ENCODE data around the gene MRPL11.

MRPL11 gene

GRCh38 chr11:66438504-66439466, at the start of gene MRPL11:
MRPL11 (minus strand) TSS chr11:66438848; CDS start chr11:66438754, 94 bp downstream.
- DNase-seq = peak; percentile 93

DNA sequence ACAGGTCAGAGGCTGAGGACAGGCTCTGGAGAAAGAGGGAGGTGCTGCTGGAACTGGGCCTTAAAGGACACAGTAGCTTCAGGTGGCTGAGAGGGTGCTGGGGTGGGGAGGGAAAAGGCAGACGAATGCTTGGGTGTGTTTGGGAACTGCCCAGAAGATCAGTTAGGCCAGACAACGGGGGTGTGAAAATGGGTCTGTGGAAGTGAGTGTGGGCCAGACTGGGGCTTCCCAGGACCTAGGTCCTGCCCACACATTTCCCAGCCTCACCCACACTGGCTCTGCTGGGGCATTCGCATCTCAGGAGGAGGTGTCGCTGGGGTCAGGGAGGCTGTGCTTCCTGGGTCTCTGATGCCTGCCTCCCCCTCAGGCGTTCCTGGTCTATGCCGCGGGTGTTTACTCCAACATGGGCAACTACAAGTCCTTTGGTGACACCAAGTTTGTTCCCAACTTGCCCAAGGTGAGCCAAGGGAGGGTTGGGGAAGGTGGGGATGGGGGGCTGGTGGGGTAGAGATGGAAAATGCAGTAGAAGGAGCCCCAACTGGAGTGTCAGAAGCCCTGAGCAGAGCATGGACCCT, 46.2 kb upstream of the MRPL11 start:
- no peak for DNase-seq

- DNase-seq = peak; percentile 96
These were observed 41.7 kb upstream of the MRPL11 start, which contains the start of gene DPP3 for GRCh38 chr11:66480117-66480938. DPP3 (plus strand) TSS chr11:66480434; CDS start chr11:66482201, 1,767 bp downstream.

- DNase-seq = peak; percentile 23
These were observed 40.9 kb upstream of the MRPL11 start for GRCh38 chr11:66479394-66480116.

GRCh38 chr11:66478729-66479393, 40.2 kb upstream of the MRPL11 start:
- no peak for DNase-seq

DNA sequence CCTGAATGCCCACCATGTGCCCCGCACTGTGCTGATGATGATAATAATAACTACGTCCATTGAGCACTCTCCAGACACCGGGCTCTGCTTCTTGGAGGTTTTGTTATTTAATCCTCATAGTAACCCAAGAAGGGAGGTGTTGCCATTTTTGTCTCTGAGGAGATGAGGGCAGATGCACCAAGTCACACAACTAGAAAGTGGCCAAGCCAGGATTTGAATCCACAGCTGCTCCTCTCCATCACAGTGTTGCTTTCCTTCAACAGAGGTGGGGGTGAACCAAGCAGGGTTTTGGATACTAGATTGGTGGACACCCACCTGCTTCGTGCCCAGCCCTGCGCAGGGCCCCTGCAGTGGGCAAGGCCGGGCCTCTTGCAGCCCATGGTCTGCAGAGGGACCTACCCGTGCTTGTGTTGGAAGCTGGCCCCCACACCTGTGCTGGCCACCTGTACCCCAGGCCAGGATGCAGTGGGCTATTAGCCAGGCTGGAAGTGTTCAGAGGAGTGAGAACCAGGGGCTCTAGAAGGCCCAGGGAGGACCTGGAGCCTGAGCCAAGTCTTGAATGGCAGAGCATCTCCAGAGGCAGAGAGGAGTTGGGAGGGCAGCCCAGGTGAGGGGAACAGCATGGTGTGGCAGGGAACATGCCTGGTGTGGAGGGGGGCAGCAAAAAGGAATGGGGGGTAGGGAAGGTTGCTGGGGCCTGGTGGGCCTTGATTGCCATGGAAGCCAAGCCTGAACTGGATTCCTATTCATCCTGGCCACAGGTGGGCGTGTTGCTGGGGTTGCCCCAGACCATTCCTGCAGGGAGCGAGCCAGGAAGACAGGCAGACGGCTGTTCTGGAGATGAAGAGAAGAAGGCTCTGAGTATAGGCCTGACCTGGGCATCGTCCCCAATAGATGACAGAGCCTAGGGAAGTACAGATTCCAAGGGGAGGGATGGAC, 38.9 kb upstream of the MRPL11 start:
- DNase-seq = no peak

- no peak for DNase-seq
These were observed 38.2 kb upstream of the MRPL11 start for GRCh38 chr11:66476841-66477251.

- no peak for DNase-seq
These were observed 37.7 kb upstream of the MRPL11 start for GRCh38 chr11:66476173-66476840.

GRCh38 chr11:66475349-66476172, 36.9 kb upstream of the MRPL11 start:
- DNase-seq = no peak

GRCh38 chr11:66473608-66474515, 35.2 kb upstream of the MRPL11 start:
- no peak for DNase-seq

- DNase-seq = no peak
These were observed 34.5 kb upstream of the MRPL11 start for GRCh38 chr11:66473167-66473566.

- DNase-seq = no peak
These were observed 33.4 kb upstream of the MRPL11 start for GRCh38 chr11:66472054-66472453.

DNA sequence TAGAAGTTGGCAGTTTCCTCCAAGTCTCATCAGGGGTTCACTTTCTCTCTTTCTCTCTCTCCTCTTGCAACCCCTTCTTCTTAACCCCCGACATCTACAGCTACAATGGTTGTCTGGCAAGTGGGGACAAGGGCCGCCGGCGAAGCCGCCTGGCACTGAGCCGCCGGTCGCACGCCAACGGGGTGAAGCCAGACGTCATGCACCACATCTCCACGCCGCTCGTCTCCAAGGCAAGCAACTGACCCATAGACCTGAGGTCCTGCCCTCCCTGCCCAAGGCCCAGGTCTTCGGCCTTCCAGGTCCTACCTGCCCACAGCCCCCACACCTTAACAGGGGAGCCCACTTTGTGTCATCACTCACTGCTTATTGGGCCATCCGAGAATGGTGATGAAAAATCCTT, 32.5 kb upstream of the MRPL11 start:
- no peak for DNase-seq

- DNase-seq = no peak
These were observed 31.4 kb upstream of the MRPL11 start for GRCh38 chr11:66470015-66470414.

DNA sequence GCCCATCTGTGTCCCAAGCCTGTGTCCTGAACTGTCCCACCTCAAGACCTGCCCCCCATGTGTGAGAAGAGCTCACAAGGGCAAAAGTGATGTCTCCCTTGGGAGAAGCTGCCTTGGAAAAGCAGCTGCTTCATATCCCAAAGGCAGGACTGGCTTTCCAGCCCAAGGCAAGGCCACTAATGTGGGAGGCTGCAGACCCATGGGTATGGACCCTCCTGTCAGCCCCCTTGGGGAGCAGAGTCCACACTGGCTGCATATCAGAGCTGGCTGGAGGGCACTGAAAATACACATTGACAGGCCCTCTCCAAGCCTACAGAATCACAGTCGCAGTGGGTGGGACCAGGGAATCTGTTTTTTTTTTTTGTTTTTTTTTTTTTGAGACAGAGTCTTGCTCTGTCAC, 30.8 kb upstream of the MRPL11 start:
- no peak for DNase-seq

DNA sequence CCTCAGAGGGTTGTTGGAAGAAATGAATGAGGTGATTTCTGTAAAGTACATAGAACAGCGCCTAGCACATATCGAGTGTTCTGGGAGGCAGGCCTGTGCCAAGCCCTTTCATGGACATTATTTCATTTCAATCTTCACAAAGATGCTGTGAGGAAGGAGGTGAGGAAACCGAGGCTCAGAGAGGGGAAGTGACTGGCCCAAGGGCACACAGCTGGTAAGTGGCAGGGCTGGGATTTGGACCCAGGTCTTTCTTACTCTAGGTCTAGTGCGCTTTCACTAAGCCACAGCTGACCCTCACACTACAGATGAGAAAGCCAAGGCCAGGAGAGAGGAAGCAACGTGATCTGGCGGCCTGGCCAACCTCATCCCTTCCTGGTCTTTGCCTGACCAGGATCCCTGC, 30.0 kb upstream of the MRPL11 start:
- DNase-seq = no peak

DNA sequence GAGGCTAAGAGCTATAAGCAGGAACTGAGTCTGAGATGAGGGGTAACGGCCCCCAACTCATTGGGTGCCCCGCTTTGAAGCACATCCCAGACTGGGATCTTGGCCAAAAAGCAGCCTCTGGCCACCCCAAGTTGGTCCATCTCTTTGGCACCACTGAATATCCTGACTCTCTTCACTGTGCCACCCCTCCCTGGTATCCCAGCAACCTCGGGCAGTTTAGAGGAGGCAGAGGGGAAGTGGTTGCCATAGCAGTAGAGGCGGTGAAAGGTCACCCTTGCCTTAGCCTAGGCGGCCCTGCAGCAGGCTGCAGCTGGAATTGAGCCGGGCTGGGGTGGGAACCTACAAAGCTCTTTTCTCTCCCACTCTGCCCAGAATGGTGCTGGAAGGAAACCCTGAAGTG, 29.1 kb upstream of the MRPL11 start:
- DNase-seq = no peak

DNA sequence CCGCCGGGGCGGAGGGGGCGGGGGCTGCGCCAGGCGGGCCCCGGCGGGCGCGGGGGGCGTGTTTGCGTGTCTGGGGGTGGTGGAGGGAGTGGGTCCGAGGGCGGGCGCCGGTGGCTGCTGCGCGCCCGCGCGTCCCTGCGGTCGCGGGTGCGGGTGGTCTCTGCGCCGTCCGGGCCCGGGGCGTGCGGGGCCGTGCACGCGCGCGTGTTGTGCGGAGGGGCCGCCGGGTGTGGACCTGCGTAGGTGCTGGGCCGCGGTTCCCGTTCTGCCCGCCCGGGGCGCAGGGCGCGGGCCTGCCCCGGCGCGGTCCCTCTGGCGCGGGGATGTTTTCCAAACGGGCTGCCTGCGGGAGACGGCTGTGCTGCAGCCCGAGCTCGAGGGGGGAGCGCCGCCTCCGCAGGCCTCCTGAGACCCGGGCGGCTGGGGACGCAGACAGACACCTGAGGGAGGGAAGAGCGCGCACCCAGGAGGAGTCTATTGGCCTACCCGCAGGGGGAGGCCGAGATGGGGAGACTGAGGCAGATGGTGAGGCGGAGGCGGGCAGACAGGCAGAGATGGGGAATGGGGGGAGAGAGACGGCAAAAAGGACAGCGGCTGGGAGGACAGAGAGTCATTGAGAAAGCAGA, 28.5 kb upstream of the MRPL11 start:
- no peak for DNase-seq
